HUES6 (cell line): ENCODE data around the gene MYO5C.

Experiments used
- H3K27ac ChIP-seq: 2 replicates; pipeline ENCODE4 v1.7.0; 2013; ENCODE audit warnings: low read depth, mild to moderate bottlenecking, low read length, inconsistent platforms
- H3K27me3 ChIP-seq: 2 replicates; pipeline ENCODE4 v1.6.1; 2013; ENCODE audit warnings: low read length; ENCODE audit not compliant: control insufficient read depth, insufficient read depth
- H3K36me3 ChIP-seq: 2 replicates; pipeline ENCODE4 v1.6.1; 2013; ENCODE audit warnings: low read length; ENCODE audit not compliant: control insufficient read depth, insufficient read depth
- H3K4me1 ChIP-seq: 2 replicates; pipeline ENCODE4 v1.6.1; 2013; ENCODE audit warnings: low read length; ENCODE audit not compliant: control insufficient read depth, insufficient read depth
- H3K4me3 ChIP-seq: 2 replicates; pipeline ENCODE4 v1.5.1; 2013; ENCODE audit warnings: low read depth, low read length
- H3K9ac ChIP-seq: one replicate; pipeline ENCODE4 v1.6.1; 2013; ENCODE audit warnings: mild to moderate bottlenecking, low read length
- H3K9me3 ChIP-seq: 2 replicates; pipeline ENCODE4 v1.6.1; 2013; ENCODE audit warnings: low read depth, low read length; ENCODE audit not compliant: control insufficient read depth, insufficient read depth

Gene MYO5C

GRCh38 chr15:52159645-52160044 lies 136.0 kb downstream of the MYO5C start:
- H3K4me1 ChIP-seq: no peaks in the 10 kb centered on the region
- H3K27me3 ChIP-seq: no peaks in the 10 kb centered on the region
- H3K27ac ChIP-seq: no peak overlapping the region
- H3K4me3 ChIP-seq: no peak overlapping the region
- H3K9ac ChIP-seq: no peak overlapping the region
- peaks cover 10% of the 10 kb centered on the region; the same call in 1 of the 2 replicates for H3K36me3 ChIP-seq
- H3K9me3 ChIP-seq: no peaks in the 10 kb centered on the region

GRCh38 chr15:52158084-52158765 lies 137.4 kb downstream of the MYO5C start:
- H3K4me1 ChIP-seq: no peaks in the 10 kb centered on the region
- no peak overlapping the region for H3K9ac ChIP-seq
- peaks cover 10% of the 10 kb centered on the region; the same call in 1 of the 2 replicates for H3K36me3 ChIP-seq
- H3K4me3 ChIP-seq: no peak overlapping the region
- no peaks in the 10 kb centered on the region for H3K9me3 ChIP-seq
- H3K27me3 ChIP-seq: no peaks in the 10 kb centered on the region
- no peak overlapping the region for H3K27ac ChIP-seq

GRCh38 chr15:52155878-52156277 lies 139.7 kb downstream of the MYO5C start:
- no peaks in the 10 kb centered on the region for H3K27me3 ChIP-seq
- H3K9me3 ChIP-seq: no peaks in the 10 kb centered on the region
- H3K4me3 ChIP-seq: no peak overlapping the region
- no peak overlapping the region for H3K27ac ChIP-seq
- H3K4me1 ChIP-seq: no peaks in the 10 kb centered on the region
- H3K9ac ChIP-seq: no peak overlapping the region
- H3K36me3 ChIP-seq: peaks cover 13% of the 10 kb centered on the region

- H3K4me1 ChIP-seq: no peaks in the 10 kb centered on the region
- H3K4me3 ChIP-seq: no peak overlapping the region
- H3K9ac ChIP-seq: no peak overlapping the region
- no peaks in the 10 kb centered on the region for H3K9me3 ChIP-seq
- H3K27ac ChIP-seq: no peak overlapping the region
- no peaks in the 10 kb centered on the region for H3K27me3 ChIP-seq
- H3K36me3 ChIP-seq: peaks cover 13% of the 10 kb centered on the region
Observed at GRCh38 chr15:52154896-52155865, 140.4 kb downstream of the MYO5C start.

GRCh38 chr15:52153900-52154895 lies 141.4 kb downstream of the MYO5C start:
- Histone ChIP-seq H3K27me3 (no peaks in the 10 kb centered on the region), H3K4me1 (no peaks in the 10 kb centered on the region), H3K27ac (no peak overlapping the region), H3K9me3 (no peaks in the 10 kb centered on the region), H3K9ac (no peak overlapping the region), H3K36me3 (peaks cover 17% of the 10 kb centered on the region), H3K4me3 (no peak overlapping the region)

GRCh38 chr15:52151353-52151752 lies 144.3 kb downstream of the MYO5C start:
- no peak overlapping the region for H3K27ac ChIP-seq

GRCh38 chr15:52150871-52151270 lies 144.7 kb downstream of the MYO5C start:
- H3K9me3 ChIP-seq: no peaks in the 10 kb centered on the region
- H3K27ac ChIP-seq: no peak overlapping the region
- H3K4me1 ChIP-seq: no peaks in the 10 kb centered on the region
- no peak overlapping the region for H3K4me3 ChIP-seq
- no peaks in the 10 kb centered on the region for H3K27me3 ChIP-seq
- H3K9ac ChIP-seq: no peak overlapping the region
- peaks cover 33% of the 10 kb centered on the region for H3K36me3 ChIP-seq

More at GRCh38 chr15:52151353-52151752, 144.3 kb downstream of the MYO5C start:
- Histone ChIP-seq H3K9me3 (no peaks in the 10 kb centered on the region), H3K9ac (no peak overlapping the region), H3K4me3 (no peak overlapping the region), H3K4me1 (no peaks in the 10 kb centered on the region), H3K27me3 (no peaks in the 10 kb centered on the region), H3K36me3 (peaks cover 31% of the 10 kb centered on the region)

GRCh38 chr15:52150043-52150825 lies 145.4 kb downstream of the MYO5C start:
- H3K9ac ChIP-seq: no peak overlapping the region
- peaks cover 36% of the 10 kb centered on the region for H3K36me3 ChIP-seq
- H3K27me3 ChIP-seq: no peaks in the 10 kb centered on the region
- no peak overlapping the region for H3K27ac ChIP-seq
- no peaks in the 10 kb centered on the region for H3K9me3 ChIP-seq
- no peaks in the 10 kb centered on the region for H3K4me1 ChIP-seq
- H3K4me3 ChIP-seq: no peak overlapping the region

GRCh38 chr15:52148403-52148802 lies 147.2 kb downstream of the MYO5C start:
- no peaks in the 10 kb centered on the region for H3K27me3 ChIP-seq
- no peak overlapping the region for H3K27ac ChIP-seq
- no peak overlapping the region for H3K9ac ChIP-seq
- H3K4me3 ChIP-seq: no peak overlapping the region
- H3K36me3 ChIP-seq: peaks cover 42% of the 10 kb centered on the region
- H3K9me3 ChIP-seq: peaks cover 5% of the 10 kb centered on the region; the same call in 1 of the 2 replicates
- H3K4me1 ChIP-seq: peaks cover 8% of the 10 kb centered on the region; the same call in 1 of the 2 replicates

GRCh38 chr15:52146776-52147175 lies 148.8 kb downstream of the MYO5C start:
- H3K27ac ChIP-seq: no peak overlapping the region
- peaks cover 5% of the 10 kb centered on the region; the same call in 1 of the 2 replicates for H3K9me3 ChIP-seq
- H3K4me1 ChIP-seq: peaks cover 8% of the 10 kb centered on the region; the same call in 1 of the 2 replicates
- no peaks in the 10 kb centered on the region for H3K27me3 ChIP-seq
- H3K9ac ChIP-seq: no peak overlapping the region
- H3K4me3 ChIP-seq: no peak overlapping the region
- H3K36me3 ChIP-seq: peaks cover 37% of the 10 kb centered on the region
